Stimulated activated naive B cell treated with anti-CD40 and anti-IgM and Interleukin-4, amounts not matched to agents 10 μg/mL and 1 μg/mL and 100 μg/mL, for 72 hours (primary cell): Measurements from ENCODE around the gene HSD3B2.
A peak's percentile ranks its signal among the peaks of the same experiment; 100 is the strongest.

Experiments
- ATAC-seq, 2 donors: fragments of 150-1000 bp; cut with Tn5 transposase; replicated peaks; 2 replicates each; pipeline ENCODE4 v1.10.0; 2021; ENCODE audit warnings: moderate library complexity in 1 of 2
- DNase-seq: peaks from one replicate; pipeline ENCODE4 v3.0.0; 2021
- H3K27ac Mint-ChIP-seq: one replicate; pipeline ENCODE4 v1.8.0; 2022; ENCODE audit warnings: mild to moderate bottlenecking, mixed read lengths
- H3K27me3 Mint-ChIP-seq, 2 donors: one replicate each; pipeline ENCODE4 v1.8.0; 2022; ENCODE audit warnings: mixed read lengths in 2 of 2
- H3K36me3 Mint-ChIP-seq, 2 donors: one replicate each; pipeline ENCODE4 v1.8.0; 2022; ENCODE audit warnings: mixed read lengths in 2 of 2, mild to moderate bottlenecking in 1 of 2
- H3K4me1 Mint-ChIP-seq, 2 donors: one replicate each; pipeline ENCODE4 v1.8.0; 2022; ENCODE audit warnings: mixed read lengths in 2 of 2, mild to moderate bottlenecking in 1 of 2
- H3K4me3 Mint-ChIP-seq, 2 donors: one replicate each; pipeline ENCODE4 v1.8.0; 2022; ENCODE audit warnings: mild to moderate bottlenecking in 2 of 2, mixed read lengths in 2 of 2, moderate library complexity in 1 of 2
- H3K9me3 Mint-ChIP-seq, 2 donors: one replicate each; pipeline ENCODE4 v1.8.0; 2022; ENCODE audit warnings: mixed read lengths in 2 of 2, mild to moderate bottlenecking in 1 of 2

Gene HSD3B2

DNA sequence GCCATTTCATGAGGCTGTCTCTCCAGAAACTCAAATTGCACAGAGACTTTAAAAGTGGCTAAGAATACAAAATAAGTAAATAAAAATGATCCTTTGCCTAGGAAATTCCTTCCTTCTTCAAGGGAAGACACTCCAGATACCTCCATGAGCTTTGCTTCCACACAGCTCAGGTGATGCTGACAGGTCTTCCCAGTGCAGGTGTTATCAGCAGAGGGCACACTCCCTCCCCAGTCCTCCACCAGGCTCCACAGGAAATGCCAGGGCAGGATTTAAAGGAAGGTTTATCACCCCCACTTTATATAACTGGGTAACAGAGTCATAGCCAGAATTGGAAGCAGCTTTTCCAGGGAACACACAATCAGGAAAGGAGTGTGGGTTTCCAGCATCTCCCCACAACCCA, 5.7 kb downstream of the HSD3B2 start:
- ATAC-seq (no peak), DNase-seq (no peak)
- Mint-ChIP-seq H3K4me3 (no peak overlapping the region), H3K27me3 (peaks cover 0 to 4% of the 10 kb centered on the region in 2 donors), H3K4me1 (no peaks in the 10 kb centered on the region), H3K9me3 (no peaks in the 10 kb centered on the region), H3K36me3 (no peaks in the 10 kb centered on the region), H3K27ac (no peak overlapping the region)

GRCh38 chr1:119422631-119423030, 7.7 kb downstream of the HSD3B2 start:
- H3K4me3 Mint-ChIP-seq, result no peak overlapping the region
- no peak for ATAC-seq

DNA sequence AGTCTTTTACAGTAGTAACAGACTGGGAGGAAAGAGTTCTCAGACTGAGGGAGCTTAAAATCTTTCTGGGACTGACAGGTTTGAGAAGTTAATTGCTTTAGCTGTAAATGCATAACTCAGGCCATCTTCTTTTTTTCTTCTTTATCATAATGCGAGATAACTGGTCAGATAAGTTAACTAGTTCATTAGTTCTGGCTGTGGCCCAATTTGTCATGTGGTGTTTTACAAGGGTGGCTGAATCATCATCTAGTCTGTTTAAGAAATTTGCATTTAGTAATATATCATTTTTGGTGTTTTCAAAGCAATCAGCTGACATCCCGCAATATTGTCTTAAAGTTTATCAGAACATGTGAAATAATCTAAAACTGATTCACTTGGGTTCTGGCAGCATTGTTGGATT, 14.0 kb downstream of the HSD3B2 start:
- no peaks in the 10 kb centered on the region for H3K36me3 Mint-ChIP-seq
- H3K4me1 Mint-ChIP-seq, result peaks cover 0 to 2% of the 10 kb centered on the region in 2 donors
- no peak overlapping the region for H3K27ac Mint-ChIP-seq
- ATAC-seq (no peak), DNase-seq (no peak)
- no peak overlapping the region for H3K4me3 Mint-ChIP-seq
- H3K27me3 Mint-ChIP-seq, result peaks cover 18 to 31% of the 10 kb centered on the region in 2 donors
- H3K9me3 Mint-ChIP-seq, result no peaks in the 10 kb centered on the region

More at GRCh38 chr1:119422631-119423030, 7.7 kb downstream of the HSD3B2 start:
- Mint-ChIP-seq H3K9me3 (no peaks in the 10 kb centered on the region), H3K27me3 (peaks cover 0 to 4% of the 10 kb centered on the region in 2 donors), H3K36me3 (no peaks in the 10 kb centered on the region), H3K4me1 (no peaks in the 10 kb centered on the region), H3K27ac (no peak overlapping the region)
- DNase-seq, result no peak

DNA sequence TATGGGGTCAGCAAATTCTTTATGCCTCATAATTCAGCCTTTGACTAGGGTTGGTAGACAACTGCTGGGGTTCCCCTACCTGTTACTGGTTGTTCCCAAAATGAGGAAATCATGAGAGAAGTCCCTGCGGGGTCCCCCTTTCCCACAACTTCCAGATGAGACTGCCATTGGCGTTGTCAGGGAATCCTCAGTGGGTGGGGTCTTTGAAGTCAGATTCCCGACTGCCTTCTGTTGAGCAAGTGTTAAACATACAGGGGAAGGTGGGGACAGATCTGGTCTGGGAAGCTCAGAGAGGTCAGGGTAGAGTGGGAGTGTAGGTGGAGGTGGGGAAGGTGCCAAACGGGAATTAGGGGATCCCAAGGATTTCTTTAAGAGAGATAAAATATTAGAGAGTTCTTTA, 14.7 kb downstream of the HSD3B2 start:
- Mint-ChIP-seq H3K9me3 (no peaks in the 10 kb centered on the region), H3K27me3 (peaks cover 18 to 31% of the 10 kb centered on the region in 2 donors), H3K4me3 (no peak overlapping the region), H3K4me1 (peaks cover 0 to 2% of the 10 kb centered on the region in 2 donors), H3K27ac (no peak overlapping the region), H3K36me3 (no peaks in the 10 kb centered on the region)
- ATAC-seq, result no peak
- DNase-seq, result no peak

- no peaks in the 10 kb centered on the region for H3K9me3 Mint-ChIP-seq
- no peak overlapping the region for H3K4me3 Mint-ChIP-seq
- peaks cover 0 to 2% of the 10 kb centered on the region in 2 donors for H3K4me1 Mint-ChIP-seq
- H3K27me3 Mint-ChIP-seq, result peaks cover 18 to 31% of the 10 kb centered on the region in 2 donors
- DNase-seq (no peak), ATAC-seq (no peak)
- H3K36me3 Mint-ChIP-seq, result no peaks in the 10 kb centered on the region
- H3K27ac Mint-ChIP-seq, result no peak overlapping the region
These were observed 15.5 kb downstream of the HSD3B2 start for GRCh38 chr1:119430486-119430885.

DNA sequence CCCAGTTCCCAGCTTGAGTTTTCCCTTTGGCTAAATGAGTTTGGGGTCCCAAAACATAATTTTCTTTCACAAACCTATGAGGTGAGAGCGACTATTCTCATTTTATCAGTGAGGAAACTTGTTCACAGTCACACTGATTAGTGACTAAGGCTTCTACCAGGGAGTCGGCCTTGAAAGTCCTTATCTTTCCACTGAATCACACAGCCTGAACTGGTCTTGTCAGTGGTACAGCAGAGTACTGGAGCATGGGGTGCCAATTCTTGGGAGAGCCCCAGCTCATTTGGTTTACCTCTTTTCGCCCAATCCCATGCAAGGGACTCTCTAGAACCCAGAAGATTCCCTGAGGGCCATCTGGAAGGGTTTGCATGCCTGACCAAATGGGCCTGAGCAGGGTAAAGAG, 16.9 kb downstream of the HSD3B2 start:
- Mint-ChIP-seq H3K27me3 (peaks cover 18 to 31% of the 10 kb centered on the region in 2 donors), H3K9me3 (no peaks in the 10 kb centered on the region), H3K4me3 (no peak overlapping the region), H3K36me3 (no peaks in the 10 kb centered on the region), H3K4me1 (peaks cover 0 to 2% of the 10 kb centered on the region in 2 donors), H3K27ac (no peak overlapping the region)
- DNase-seq (no peak), ATAC-seq (no peak)

- Mint-ChIP-seq H3K9me3 (no peaks in the 10 kb centered on the region), H3K27me3 (peaks cover 7 to 20% of the 10 kb centered on the region in 2 donors), H3K4me1 (peaks cover 0 to 2% of the 10 kb centered on the region in 2 donors), H3K27ac (no peak overlapping the region), H3K36me3 (no peaks in the 10 kb centered on the region), H3K4me3 (no peak overlapping the region)
- no peak for DNase-seq
- ATAC-seq, result peak in 1 of 2 donors; percentile 75
These were observed 20.1 kb downstream of the HSD3B2 start for GRCh38 chr1:119435052-119435451.

DNA sequence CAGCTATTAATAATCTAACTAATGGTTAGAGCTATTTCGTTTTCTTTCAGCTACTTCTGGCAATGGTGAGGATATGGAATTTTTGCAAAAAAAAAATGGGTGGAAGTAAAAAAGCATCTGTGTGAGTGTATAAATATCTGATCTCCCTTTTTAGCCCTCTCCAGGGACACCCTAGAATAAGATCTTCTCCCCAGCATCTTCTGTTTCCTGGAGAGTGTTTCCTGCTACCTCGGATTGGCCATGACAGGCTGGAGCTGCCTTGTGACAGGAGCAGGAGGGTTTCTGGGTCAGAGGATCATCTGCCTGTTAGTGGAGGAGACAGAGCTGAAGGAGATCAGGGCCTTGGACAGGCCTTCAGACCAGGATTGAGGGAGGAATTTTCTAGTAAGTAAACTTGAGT, 23.8 kb downstream of the HSD3B2 start:
- no peaks in the 10 kb centered on the region for H3K9me3 Mint-ChIP-seq
- no peaks in the 10 kb centered on the region for H3K4me1 Mint-ChIP-seq
- H3K36me3 Mint-ChIP-seq, result no peaks in the 10 kb centered on the region
- ATAC-seq (no peak), DNase-seq (no peak)
- H3K27me3 Mint-ChIP-seq, result peaks cover 6% of the 10 kb centered on the region in 2 donors
- H3K4me3 Mint-ChIP-seq, result no peak overlapping the region
- H3K27ac Mint-ChIP-seq, result no peak overlapping the region

GRCh38 chr1:119440721-119441307, 25.9 kb downstream of the HSD3B2 start:
- Mint-ChIP-seq H3K27me3 (peaks cover 6 to 10% of the 10 kb centered on the region in 2 donors), H3K27ac (no peak overlapping the region), H3K36me3 (no peaks in the 10 kb centered on the region), H3K4me3 (no peak overlapping the region), H3K9me3 (no peaks in the 10 kb centered on the region), H3K4me1 (no peaks in the 10 kb centered on the region)
- DNase-seq (no peak), ATAC-seq (no peak)

DNA sequence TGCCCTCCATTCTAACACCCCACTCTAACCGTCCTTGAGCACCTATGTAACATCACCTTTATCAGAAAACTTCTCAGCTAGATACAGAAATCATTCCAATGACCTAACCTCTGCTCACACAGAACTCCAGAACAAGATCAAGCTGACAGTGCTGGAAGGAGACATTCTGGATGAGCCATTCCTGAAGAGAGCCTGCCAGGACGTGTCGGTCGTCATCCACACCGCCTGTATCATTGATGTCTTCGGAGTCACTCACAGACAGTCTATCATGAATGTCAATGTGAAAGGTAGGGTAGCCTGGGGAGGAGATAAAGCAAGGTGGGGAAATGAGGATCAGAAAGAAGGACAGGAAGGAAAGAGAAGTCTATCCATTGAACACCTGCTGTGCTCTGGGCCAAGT, 27.8 kb downstream of the HSD3B2 start:
- H3K9me3 Mint-ChIP-seq, result no peaks in the 10 kb centered on the region
- peaks cover 6 to 10% of the 10 kb centered on the region in 2 donors for H3K27me3 Mint-ChIP-seq
- H3K4me1 Mint-ChIP-seq, result no peaks in the 10 kb centered on the region
- no peaks in the 10 kb centered on the region for H3K36me3 Mint-ChIP-seq
- no peak overlapping the region for H3K27ac Mint-ChIP-seq
- DNase-seq (no peak), ATAC-seq (no peak)
- H3K4me3 Mint-ChIP-seq, result no peak overlapping the region

DNA sequence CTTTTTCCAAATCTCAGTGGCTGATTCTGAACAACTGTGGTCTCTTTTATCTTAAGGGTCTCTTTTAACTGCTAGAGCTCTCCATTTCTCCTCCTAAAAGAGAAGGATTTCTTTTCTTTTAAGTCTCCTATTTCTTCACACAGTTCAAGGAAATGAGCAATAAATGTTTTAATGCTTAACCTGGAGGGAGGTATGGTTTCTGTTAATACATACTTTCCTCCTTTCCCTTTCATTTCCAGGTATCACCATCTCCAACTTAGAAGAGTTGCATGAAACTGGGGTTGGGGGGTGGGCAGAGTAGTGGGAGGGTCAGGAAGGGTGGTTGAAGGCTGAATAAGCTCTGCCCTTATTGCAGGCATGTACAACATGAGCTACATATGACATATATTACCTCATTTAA, 31.4 kb downstream of the HSD3B2 start:
- H3K36me3 Mint-ChIP-seq, result no peaks in the 10 kb centered on the region
- H3K27ac Mint-ChIP-seq, result no peak overlapping the region
- no peak overlapping the region for H3K4me3 Mint-ChIP-seq
- ATAC-seq (no peak), DNase-seq (no peak)
- no peaks in the 10 kb centered on the region for H3K4me1 Mint-ChIP-seq
- peaks cover 6 to 10% of the 10 kb centered on the region in 2 donors for H3K27me3 Mint-ChIP-seq
- H3K9me3 Mint-ChIP-seq, result no peaks in the 10 kb centered on the region

- H3K36me3 Mint-ChIP-seq, result no peaks in the 10 kb centered on the region
- no peak overlapping the region for H3K4me3 Mint-ChIP-seq
- no peaks in the 10 kb centered on the region for H3K9me3 Mint-ChIP-seq
- ATAC-seq (no peak), DNase-seq (no peak)
- H3K4me1 Mint-ChIP-seq, result no peaks in the 10 kb centered on the region
- no peak overlapping the region for H3K27ac Mint-ChIP-seq
- peaks cover 4 to 8% of the 10 kb centered on the region in 2 donors for H3K27me3 Mint-ChIP-seq
These were observed 32.6 kb downstream of the HSD3B2 start for GRCh38 chr1:119447344-119448126.

DNA sequence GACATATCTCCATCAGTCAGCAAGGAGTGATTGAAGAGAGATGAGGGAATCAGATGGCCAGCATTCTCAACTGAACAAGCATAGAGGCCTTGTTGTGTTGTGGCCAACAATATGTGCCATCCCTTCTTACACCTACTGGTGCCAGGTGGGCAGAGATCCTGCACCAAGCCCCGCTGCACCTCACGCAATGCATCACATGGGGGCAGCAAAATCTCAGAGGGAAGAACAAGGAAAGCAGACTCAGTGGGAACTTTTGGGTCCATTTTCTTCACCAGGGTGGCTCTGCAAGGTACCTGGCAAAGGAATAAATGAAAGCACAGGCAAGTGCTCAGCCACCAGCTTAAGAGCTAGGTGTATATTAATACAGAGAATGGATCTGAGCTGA, 33.2 kb downstream of the HSD3B2 start:
- H3K9me3 Mint-ChIP-seq, result no peaks in the 10 kb centered on the region
- no peak for ATAC-seq
- peaks cover 0 to 2% of the 10 kb centered on the region in 2 donors for H3K4me1 Mint-ChIP-seq
- no peaks in the 10 kb centered on the region for H3K36me3 Mint-ChIP-seq
- no peak overlapping the region for H3K4me3 Mint-ChIP-seq
- peaks cover 3 to 4% of the 10 kb centered on the region in 2 donors for H3K27me3 Mint-ChIP-seq
- DNase-seq, result no peak
- no peak overlapping the region for H3K27ac Mint-ChIP-seq

GRCh38 chr1:119449971-119450370, 35.0 kb downstream of the HSD3B2 start:
- H3K36me3 Mint-ChIP-seq, result no peaks in the 10 kb centered on the region
- DNase-seq, result no peak
- peaks cover 0 to 3% of the 10 kb centered on the region in 2 donors for H3K4me1 Mint-ChIP-seq
- H3K27me3 Mint-ChIP-seq, result peaks cover 3 to 8% of the 10 kb centered on the region in 2 donors
- no peak for ATAC-seq
- no peaks in the 10 kb centered on the region for H3K9me3 Mint-ChIP-seq
- H3K27ac Mint-ChIP-seq, result no peak overlapping the region
- no peak overlapping the region for H3K4me3 Mint-ChIP-seq

DNA sequence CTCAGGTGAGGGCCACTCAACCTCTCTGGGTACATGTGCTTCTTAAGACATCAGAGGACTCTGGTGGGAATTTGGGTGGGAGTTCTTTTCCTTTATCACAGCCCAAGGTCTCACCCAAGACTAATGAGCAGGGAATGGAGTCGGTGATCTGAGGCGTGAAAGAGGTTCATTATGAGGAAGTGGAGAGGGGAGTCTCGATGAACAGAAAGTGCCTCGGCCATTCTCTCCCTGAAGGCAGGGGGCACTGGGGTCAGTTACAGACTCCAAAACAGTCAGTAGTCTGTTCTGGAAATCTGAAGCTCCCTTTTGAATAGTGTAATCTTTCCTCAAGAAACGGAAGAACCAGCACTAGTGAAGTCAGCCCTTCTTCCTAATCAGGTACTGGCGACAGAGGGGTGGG, 36.2 kb downstream of the HSD3B2 start:
- peaks cover 3 to 6% of the 10 kb centered on the region in 2 donors for H3K27me3 Mint-ChIP-seq
- no peak overlapping the region for H3K27ac Mint-ChIP-seq
- H3K36me3 Mint-ChIP-seq, result no peaks in the 10 kb centered on the region
- ATAC-seq (no peak), DNase-seq (no peak)
- H3K4me3 Mint-ChIP-seq, result no peak overlapping the region
- no peaks in the 10 kb centered on the region for H3K9me3 Mint-ChIP-seq
- peaks cover 0 to 3% of the 10 kb centered on the region in 2 donors for H3K4me1 Mint-ChIP-seq
